HG02852 (cell line): ENCODE measurements around the gene CEP68.
"Not testable (repeated sequence)": the region's sequence is repeated elsewhere in the genome, so short reads cannot be mapped to it uniquely, and the experiment has no call there.

Experiments
- ATAC-seq: cut with Tn5 transposase; IDR thresholded peaks from one replicate; pipeline ENCODE4 v1.9.1; 2021; ENCODE audit warnings: mild to moderate bottlenecking, moderate library complexity; ENCODE audit not compliant: unreplicated experiment

Gene CEP68

DNA sequence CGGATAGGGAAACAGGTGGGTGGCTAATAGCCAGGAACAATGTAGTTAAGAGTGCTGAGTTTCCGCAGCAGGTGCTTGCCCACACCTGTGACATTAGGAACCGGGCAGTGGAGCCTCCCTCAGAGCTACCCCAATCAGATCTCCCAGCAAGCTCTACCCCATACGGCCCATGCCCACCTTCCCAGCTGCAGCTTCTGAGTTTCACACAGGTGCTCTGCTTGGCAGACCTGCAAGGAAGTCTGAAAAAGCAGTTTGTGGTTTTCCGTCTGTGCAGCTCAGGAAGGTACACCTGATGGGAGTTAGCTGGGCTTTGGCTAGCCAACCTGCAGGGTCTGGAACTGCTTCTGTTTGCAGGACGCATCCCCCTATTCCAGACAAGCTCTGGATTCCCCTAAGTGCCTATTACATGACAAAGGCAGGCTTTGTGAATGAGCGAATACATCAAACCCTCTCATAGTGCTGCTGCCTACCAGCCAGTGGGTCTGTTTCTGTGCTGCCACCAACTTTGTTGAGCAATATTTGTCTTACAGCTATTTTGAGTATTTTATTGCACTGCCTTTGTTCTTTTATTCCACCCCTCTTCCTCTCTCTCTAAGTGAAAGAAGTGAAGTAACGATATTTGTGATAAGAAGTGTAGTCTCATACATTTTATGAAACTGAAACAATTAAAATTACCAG lies 24.7 kb upstream of the CEP68 start:
- ATAC-seq: no peak

DNA sequence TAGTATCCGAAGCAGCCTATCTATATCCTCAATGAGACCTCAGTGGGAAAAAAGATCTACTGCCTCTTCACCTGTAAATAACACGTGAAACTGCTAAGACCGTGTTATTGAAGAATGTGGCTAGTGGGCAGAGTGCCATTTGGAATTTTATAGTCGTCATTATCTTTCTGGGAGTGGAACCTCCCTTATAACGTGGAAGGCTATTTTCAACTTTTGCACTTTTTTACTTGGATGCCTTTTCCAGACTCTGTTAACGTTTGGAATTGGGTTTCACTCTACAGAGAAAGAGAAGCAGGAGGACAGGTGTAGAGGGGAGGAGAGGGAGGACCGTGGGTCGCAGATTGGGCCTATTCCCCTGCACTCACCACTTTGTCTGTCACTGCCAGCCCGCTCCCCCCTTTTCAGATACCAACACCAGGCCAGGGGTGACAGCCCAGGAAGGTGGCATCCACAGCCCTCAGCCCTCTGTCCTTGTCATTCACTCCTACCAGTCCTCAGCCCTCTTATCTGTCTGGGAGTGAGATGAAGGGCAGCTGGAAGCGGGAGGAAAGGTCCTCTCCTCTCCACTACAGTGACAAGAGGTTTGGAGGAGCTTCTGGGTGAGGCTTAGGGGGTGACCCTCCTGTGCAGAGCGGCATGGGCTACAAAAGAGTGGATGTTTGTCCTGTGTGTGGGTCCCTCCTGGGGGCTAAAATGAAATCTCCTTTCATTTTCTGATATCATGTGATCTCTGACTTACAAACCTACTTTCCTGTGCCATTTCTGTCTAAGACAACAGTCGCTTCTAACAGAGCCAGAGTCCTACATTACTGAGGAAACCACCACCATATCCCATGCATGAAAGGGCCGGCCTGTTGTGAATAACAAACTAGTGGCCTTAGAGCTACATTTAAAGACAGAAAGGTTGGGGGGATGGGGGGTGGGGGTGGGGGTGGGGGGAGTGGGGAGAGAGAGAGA lies 23.9 kb upstream of the CEP68 start:
- no peak for ATAC-seq

DNA sequence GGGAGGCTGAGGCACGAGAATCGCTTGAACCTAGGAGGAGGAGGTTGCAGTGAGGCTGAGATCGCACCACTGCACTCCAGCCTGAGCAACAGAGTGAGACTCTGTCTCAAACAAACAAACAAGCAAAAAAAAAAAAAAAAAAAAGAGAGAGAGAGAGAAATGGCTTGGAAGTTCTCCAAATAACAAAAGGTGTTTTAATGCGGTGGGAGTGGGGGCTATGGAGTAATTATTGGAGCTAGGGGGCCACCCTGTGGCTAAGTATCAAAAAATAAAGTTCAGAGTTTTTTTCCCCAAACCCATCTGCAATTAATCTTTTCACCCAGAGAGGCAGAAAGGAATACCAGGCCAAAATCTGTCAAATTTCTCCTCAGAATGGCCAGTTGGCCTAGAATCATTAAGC lies 23.0 kb upstream of the CEP68 start:
- no peak for ATAC-seq

DNA sequence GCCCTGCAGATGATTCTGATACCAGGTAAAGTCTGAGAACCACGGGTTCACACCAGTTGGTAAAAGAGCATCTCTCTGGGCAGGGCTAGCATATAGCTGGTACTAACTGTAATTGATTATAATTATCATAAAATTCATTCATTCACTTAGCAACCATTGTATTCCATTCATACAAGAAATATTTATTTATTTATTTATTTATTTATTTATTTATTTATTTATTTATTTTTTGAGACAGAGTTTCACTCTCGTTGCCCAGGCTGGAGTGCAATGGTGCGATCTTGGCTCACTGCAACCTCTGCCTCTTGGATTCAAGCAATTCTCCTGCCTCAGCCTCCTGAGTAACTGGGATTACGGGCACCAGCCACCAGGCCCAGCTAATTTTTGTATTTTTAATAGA lies 22.5 kb upstream of the CEP68 start:
- ATAC-seq: not testable (repeated sequence)

DNA sequence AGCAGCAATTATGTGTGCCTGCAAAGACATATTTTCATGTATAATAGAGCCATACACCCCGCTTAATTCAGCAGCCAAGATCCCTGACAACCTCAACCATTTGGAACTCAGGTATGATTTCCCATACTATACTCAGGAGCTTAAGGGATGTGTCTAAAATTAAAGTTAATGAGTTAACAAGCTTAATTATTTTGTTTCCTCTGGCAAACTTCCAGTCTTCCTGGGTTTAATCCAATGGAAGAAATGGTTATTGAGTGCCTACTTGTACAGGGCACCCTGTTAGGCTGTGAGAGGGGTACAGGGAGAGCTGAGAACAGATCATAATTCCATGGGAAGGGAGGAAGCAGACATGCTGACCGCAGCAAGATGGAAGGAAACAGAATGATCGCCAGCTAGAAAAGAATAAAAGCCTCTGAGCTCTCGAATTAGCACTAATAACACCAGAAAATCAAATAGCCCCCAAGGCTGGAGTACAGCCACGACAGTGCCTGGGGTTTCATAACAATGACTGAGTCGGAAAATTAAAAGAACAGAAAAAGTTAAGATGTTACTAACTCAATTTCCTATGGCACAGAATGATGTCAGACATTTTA lies 20.8 kb upstream of the CEP68 start:
- no peak for ATAC-seq

DNA sequence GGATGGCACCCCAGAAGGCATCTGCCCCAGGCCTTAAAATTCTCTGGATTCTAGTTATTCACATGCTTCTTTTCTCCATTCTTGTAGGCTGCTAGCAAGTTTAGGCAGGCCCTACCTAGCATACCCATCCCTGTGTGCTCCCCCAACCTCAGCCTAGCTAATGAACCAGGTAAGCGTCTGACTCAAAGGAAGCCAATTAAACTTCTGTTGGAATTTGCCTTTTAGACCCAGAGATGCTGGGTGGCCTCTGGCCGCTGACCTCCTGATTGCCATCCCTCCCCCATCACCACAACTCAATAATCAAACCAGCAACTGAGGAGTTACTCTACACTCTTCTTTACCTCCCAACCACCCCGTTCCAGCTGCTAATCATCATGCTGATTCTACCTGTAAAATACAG lies 19.0 kb upstream of the CEP68 start:
- no peak for ATAC-seq

DNA sequence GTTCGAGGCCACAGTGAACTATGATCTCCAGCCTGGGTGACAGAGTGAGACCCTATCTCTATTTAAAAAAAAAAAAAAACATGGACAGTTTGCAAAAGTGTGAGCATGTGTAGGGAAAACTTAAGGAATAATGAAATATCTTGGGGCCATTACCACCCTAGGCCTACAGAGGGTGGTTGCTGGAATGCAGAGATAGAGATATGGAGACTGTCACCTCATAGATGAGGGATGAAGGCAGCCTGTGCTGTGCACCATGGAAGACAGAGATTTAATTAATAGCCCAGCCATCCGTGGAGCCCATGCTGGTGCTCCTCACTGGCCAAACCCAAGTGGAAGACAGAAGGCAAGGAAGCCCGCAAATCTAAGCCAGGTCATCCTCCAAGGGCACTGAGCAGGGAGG lies 16.6 kb upstream of the CEP68 start:
- ATAC-seq: no peak

DNA sequence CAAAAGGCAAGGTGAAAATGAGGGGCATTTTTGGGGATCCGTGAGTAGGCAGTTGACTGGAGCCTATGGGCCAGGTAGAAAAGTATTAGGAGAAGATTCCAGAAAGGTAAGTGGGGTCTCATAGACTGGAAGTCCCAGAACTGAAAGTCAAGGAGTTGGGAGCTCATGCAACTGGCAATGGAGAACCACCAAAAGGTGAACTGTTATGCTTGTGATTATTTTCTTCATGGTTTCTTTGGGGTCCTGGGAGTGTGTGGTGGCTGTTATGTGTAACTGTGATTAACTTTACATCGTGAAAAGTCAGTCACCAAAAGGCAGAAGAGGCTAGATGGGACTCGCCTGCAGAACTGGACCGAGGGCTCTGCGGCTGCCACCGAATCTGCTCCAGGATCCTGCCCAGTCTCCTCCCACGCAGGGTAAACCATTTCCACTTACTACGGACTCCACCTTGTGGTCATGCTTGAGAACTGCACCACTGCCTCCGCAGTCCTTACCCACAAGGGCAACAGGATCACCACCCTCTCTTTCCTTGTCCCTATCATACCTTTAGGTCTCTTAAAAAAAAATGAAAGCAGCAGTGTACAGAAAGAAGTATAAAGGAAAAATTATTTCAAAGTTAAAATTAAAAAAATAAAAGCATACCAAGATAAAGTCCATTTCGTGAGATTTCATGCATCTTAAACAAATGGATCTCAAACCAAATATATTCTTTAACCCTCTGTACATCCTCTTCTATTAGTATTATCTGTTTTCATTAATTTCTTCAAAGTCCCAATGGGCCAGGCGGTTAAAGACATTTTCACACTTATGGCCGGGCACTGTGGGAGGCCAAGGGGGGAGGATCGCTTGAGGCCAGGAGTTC lies 15.6 kb upstream of the CEP68 start:
- ATAC-seq: peak; percentile 56

DNA sequence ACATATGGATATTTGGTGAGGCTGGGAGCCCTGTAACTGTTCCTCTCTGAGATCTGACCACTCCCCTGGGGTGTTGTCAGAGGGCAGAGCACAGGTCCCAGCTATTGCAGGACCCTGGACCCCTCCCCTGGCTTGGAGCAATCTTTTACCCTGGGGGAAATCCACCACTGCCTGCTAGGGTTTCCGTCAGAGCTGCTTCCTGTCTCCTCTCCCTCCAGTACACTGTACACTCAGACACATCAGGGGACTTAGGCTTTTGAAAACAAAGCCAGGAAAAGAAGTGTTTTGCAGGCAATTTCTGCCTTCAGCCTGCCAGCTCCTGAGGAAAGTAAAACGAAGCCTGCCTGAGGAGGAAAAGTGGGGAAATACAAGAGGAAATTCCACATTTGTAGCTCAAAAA lies 13.2 kb upstream of the CEP68 start:
- ATAC-seq: no peak

DNA sequence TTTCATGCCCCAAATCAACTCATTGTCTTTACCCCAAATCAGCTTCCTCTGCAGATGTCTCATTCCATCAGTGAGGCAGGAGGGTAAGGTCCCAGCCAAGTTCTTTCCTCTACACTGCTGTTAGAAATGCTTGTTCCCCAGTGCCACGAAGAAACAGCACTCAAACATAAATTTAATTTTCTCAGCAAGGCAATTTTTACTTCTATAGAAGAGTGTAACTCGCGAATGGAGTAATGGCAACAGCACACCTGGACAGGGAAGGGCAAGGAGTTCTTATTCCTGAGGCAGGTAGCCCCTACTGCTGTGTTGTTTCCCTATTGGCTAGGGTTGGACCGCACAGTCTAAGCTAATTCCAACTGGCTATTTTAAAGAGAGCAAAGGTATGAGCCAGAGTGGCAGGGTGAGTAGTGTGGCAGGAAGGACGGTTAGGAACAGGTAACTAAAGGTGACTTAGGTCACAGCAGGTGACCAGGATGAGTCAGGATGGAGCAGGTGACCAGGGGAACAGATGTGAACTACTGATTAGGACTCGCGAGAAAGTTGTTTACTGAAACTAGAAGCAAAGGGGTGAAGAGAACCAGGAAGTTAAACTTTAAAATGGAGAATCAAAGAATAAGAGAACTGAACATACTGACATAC lies 12.0 kb upstream of the CEP68 start:
- ATAC-seq: no peak

DNA sequence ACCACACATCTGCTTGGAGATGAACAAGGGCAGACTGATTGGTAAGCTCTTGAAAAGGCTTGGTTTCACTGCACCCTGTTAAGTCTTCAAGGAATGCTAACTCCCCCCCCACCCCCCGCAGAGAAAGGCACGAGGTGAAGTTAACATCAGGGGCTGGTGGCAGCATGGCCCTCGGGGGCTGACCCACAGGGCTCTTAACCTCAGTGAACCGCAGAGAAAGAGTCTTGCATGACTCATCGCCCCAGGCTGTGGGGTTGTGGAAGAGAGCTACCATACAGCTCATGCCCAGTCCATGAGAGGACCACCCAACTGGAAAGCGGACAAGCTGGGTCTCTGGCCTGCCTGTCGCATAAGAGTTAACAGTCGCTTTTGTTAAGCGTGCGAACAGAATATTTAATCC lies 10.6 kb upstream of the CEP68 start:
- ATAC-seq: no peak

DNA sequence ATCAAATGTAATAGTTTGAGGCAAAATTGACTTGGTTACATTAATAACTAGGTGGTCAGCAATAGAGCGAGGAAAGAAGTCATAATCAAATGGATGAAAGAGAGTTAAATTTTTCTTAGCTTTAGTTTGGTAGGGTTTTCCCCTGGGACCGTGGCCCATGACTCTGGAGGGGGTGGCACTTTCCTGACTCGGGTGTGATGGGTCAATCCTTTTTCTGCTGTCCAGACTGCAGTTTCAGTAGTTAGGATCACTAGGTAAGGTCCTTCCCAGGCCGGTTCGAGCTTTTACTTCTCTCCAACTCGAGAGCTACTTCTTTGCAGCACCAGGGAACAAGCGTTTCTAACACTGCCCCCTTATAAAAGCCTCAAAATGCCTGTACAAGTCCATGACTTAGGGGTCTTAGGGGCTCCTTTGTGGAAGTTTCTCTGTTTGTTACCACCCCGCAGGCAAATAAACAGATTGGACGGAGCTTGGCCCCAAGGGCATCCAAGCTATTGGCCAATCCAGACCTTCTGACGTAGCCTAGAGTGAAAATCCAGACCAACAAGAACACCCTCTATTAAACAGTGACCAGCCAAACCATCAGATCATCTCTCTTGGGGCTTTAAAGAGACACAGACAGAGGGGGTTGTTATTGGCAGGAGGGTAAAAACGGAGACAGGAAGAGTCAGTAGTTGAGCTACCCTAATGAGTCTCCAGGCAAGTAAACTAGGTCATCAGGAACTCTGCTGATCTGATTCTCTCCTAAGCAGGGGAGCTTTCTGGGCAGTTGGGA lies 9.4 kb upstream of the CEP68 start:
- no peak for ATAC-seq

DNA sequence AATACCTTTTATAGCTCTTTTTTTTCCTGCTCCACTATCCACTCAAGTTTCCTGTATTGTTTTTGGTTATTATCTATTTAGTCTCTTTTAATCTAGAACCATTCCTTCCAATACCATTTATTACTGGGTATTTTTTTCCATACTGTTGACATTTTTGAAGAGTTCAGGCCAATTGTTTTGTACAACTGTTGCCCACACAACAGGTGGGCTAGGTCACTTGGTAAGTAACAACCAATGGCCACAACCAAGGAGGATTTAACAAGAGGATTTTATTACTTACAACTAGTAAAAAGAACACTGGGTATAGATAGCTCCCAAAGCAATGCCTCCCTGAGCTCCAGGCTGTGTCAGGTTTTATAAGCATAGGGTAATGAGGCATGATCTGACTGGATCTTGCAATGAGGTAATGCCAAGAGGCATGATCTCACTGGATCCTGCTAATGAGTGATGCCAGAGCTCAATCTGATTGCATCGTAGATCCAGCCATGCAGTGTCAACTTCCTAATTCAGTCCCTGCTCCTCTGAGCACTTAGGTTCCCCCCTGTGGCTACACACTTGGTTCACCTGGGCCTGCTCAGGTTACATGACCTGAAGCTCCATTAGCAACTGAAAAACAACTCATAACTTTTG lies 7.1 kb upstream of the CEP68 start:
- no peak for ATAC-seq

DNA sequence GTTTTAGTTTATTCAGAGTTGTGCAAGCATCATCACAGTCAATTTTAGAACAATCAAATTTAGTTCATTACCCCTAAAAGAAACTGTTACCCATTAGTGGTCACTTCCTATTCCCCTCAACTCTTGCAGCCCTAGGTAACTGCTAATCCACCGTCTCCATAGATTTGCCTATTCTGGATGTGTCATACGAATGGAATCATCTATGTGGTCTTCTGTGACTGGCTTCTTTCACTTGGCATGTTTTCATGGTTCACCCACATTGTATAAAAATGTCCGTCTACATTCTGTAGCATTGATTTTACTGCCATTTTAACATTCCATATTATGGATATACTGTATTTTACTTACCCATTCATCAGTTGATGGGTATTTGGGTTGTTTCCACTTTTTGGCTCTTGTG lies 5.3 kb upstream of the CEP68 start:
- ATAC-seq: no peak

DNA sequence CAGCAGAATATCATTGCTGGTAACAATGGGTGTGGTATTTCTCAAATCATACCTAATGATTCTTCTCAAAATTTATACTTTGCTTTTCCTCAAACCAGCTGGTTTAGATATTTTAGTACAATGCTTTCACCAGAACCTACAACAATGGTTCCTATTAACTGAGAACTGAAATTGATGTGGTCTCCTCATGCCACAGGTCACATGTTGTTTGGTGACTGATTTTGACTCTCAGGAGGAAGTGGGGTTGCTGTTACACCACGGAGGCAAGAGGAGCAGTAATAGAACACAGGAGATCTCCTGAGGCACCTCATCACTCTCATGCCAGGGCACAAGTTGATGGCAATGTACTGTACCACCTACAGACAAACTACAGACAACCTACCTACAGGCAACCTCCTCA lies 3.0 kb upstream of the CEP68 start:
- ATAC-seq: peak; percentile 48

DNA sequence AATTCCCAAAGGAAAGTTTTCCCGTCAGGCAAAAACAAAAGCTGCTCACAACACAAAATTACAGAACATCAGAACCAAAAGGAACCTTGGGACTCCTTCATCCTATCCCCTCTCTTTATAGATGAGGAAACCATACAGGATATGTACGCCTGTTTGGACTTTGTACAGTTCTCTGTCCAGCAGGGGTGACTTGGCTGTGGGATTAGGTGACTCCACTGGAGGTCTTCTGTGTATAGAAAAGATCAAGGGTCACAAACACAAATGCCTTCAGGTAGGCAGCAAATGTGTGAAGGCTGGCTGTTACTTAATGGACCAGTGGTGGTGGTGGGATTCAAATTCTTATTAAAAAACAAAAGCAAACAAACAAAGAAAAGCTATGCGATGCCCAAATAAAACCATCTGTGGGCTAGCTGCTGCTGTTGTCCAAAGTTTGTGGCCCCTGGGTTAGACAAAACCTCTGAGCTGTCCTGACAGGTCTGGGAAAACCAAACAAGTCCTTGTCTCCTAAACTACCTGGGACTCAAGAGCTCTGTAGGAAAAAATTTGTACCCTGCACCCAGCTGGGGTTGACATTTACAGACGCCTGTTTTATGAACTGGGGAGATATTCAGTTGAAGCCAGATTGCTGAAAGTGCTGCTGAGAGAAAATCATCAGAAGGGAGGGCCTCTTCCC lies 1.3 kb upstream of the CEP68 start:
- ATAC-seq: no peak

DNA sequence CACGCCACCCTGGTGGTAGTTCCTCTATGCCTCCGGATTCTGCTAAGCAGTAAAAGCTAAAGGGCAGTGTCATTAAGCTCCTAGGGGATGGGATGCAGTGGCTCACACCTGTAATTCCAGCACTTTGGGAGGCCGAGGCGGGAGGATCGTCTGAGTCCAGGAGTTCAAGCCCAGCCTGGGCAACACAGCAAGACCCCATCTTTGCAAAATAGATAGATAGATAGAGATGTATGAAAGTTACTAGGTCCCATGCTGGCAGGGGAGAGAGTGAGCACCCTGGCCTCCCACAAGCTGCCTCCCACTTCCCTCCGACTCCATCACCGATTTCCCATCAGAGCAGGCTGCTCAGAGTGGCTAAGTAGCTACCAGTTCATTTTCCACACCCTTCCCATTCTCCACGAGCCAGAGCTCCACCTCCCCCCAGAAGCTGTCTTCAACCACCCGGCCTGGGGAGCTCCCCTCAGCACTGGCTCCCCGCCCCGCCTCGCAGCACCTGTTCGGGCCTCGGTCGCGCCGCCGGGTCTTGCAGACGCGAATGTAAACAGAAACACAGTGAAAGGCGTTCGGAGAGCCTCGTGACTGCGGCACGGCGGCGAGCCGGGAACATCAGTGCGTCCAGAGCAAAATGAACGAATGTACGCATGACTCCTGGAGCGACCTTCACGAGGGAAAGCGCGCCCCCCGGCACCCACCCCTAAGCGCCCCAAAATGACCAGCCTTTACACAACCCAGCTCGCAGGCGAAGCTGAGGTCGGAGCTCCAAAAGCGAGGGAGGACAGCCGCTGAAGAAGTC lies 598 bp upstream of the CEP68 start:
- peak; percentile 28 for ATAC-seq

DNA sequence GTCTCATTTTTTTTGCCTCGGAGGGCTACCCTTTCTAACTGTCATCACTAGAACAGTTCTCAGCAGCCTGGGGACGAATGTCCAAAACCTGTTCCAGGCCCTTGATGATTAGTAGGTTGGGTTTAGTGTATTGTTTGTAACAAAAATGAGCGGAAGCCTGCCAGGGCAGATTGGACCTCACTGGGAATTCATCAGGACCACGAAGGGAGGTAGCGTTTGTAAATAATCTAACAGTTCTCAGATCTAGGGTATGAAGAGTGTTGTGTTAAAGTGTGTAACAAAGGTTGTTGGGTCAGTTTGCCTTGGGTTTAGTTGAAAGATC lies 799 bp downstream of the CEP68 start:
- no peak for ATAC-seq
